ENCODE results near the gene ZER1. TPM values are rescaled to one million over a fixed set of nuclear protein-coding genes. Genes with fewer than 3 reads are reported as not detected.

Gene ZER1
- total RNA-seq, 2 donors from 2014 or later, result 33.0 to 33.8 TPM

GRCh38 chr9:128764361-128764760 is 7.4 kb downstream of the ZER1 start:
- Histone ChIP-seq H3K4me3 (ENCODE audit: low read length) (no peak overlapping the region), H3K27ac (ENCODE audit: low read depth, low read length) (no peak overlapping the region), H3K4me1 (ENCODE audit: control insufficient read depth, insufficient read depth, low read length) (no peaks in the 10 kb centered on the region), H3K9ac (ENCODE audit: extremely low read depth, low read length, poor library complexity, severe bottlenecking) (no peak overlapping the region), H3K27me3 (ENCODE audit: control insufficient read depth, insufficient read depth, low read length, poor library complexity, severe bottlenecking) (no peaks in the 10 kb centered on the region), H3K9me3 (ENCODE audit: control insufficient read depth, low read length) (no peaks in the 10 kb centered on the region), H3K36me3 (ENCODE audit: control insufficient read depth, insufficient read depth, low read length) (peaks cover 7% of the 10 kb centered on the region)
- TF ChIP-seq CTCF (conservative IDR thresholded peaks at IDR 0.05), result peak; percentile 36
- Mint-ChIP-seq H3K36me3 (ENCODE audit: low read depth) (peaks cover 13% of the 10 kb centered on the region), H3K27ac (peak overlapping the region; percentile 79), H3K27me3 (ENCODE audit: insufficient read depth) (no peaks in the 10 kb centered on the region), H3K9me3 (no peaks in the 10 kb centered on the region), H3K4me1 (peaks cover 14% of the 10 kb centered on the region), H3K4me3 (no peak overlapping the region)
- peak; percentile 67 for DNase-seq
- WGBS, 2 experiments (ENCODE audit: insufficient coverage in 1 of 2, insufficient read length in 1 of 2), result 71 to 93% methylated on average over 3 to 6 of the region's 6 CpGs

- H3K9me3 ChIP-seq (ENCODE audit: control insufficient read depth, low read length), result no peaks in the 10 kb centered on the region
- no peaks in the 10 kb centered on the region for H3K27me3 Mint-ChIP-seq (ENCODE audit: insufficient read depth)
- H3K4me1 Mint-ChIP-seq, result peaks cover 14% of the 10 kb centered on the region
- peaks cover 6% of the 10 kb centered on the region for H3K36me3 ChIP-seq (ENCODE audit: control insufficient read depth, insufficient read depth, low read length)
- no peak overlapping the region for H3K4me3 ChIP-seq (ENCODE audit: low read length)
- no peaks in the 10 kb centered on the region for H3K4me1 ChIP-seq (ENCODE audit: control insufficient read depth, insufficient read depth, low read length)
- TF ChIP-seq CTCF (conservative IDR thresholded peaks at IDR 0.05), result no peak
- 86 to 91% methylated on average over 6 to 9 of the region's 9 CpGs for WGBS, 2 experiments (ENCODE audit: insufficient coverage in 1 of 2, insufficient read length in 1 of 2)
- peak overlapping the region; percentile 6 for H3K27ac Mint-ChIP-seq
- H3K9ac ChIP-seq (ENCODE audit: extremely low read depth, low read length, poor library complexity, severe bottlenecking), result no peak overlapping the region
- H3K27me3 ChIP-seq (ENCODE audit: control insufficient read depth, insufficient read depth, low read length, poor library complexity, severe bottlenecking), result no peaks in the 10 kb centered on the region
- no peaks in the 10 kb centered on the region for H3K9me3 Mint-ChIP-seq
- peaks cover 7% of the 10 kb centered on the region for H3K36me3 Mint-ChIP-seq (ENCODE audit: low read depth)
- H3K27ac ChIP-seq (ENCODE audit: low read depth, low read length), result no peak overlapping the region
- H3K4me3 Mint-ChIP-seq, result no peak overlapping the region
- no peak for DNase-seq
These were observed 8.9 kb downstream of the ZER1 start for GRCh38 chr9:128762671-128763449.

- DNase-seq, result no peak
- Mint-ChIP-seq H3K27me3 (ENCODE audit: insufficient read depth) (no peaks in the 10 kb centered on the region), H3K4me1 (no peaks in the 10 kb centered on the region), H3K9me3 (no peaks in the 10 kb centered on the region), H3K27ac (no peak overlapping the region), H3K4me3 (no peak overlapping the region), H3K36me3 (ENCODE audit: low read depth) (peaks cover 5% of the 10 kb centered on the region)
- H3K9ac ChIP-seq (ENCODE audit: extremely low read depth, low read length, poor library complexity, severe bottlenecking), result no peak overlapping the region
- no peaks in the 10 kb centered on the region for H3K27me3 ChIP-seq (ENCODE audit: control insufficient read depth, insufficient read depth, low read length, poor library complexity, severe bottlenecking)
- no peak overlapping the region for H3K4me3 ChIP-seq (ENCODE audit: low read length)
- WGBS, 2 experiments (ENCODE audit: insufficient coverage in 1 of 2, insufficient read length in 1 of 2), result 90 to 94% methylated on average over 5 to 6 of the region's 6 CpGs
- peaks cover 13% of the 10 kb centered on the region for H3K36me3 ChIP-seq (ENCODE audit: control insufficient read depth, insufficient read depth, low read length)
- no peaks in the 10 kb centered on the region for H3K9me3 ChIP-seq (ENCODE audit: control insufficient read depth, low read length)
- TF ChIP-seq CTCF (conservative IDR thresholded peaks at IDR 0.05), result no peak
- no peaks in the 10 kb centered on the region for H3K4me1 ChIP-seq (ENCODE audit: control insufficient read depth, insufficient read depth, low read length)
- no peak overlapping the region for H3K27ac ChIP-seq (ENCODE audit: low read depth, low read length)
These were observed 14.1 kb downstream of the ZER1 start for GRCh38 chr9:128757602-128758001.

Data from endodermal cell (in vitro differentiated cells).